Gastroesophageal sphincter (tissue), 3 donors: ENCODE results near the gene SRCIN1.

Experiments
- CTCF ChIP-seq, 4 experiments: fragments of 200-600 bp in 2 of 4; fragments of 450-650 bp in 2 of 4; sonication (generic) in 1 of 4; IDR thresholded peaks; one replicate each; pipeline ENCODE4 v1.5.1; 2017 to 2019; ENCODE audit warnings: antibody characterized with exemption in 4 of 4, mild to moderate bottlenecking in 2 of 4, moderate library complexity in 2 of 4
- POLR2A ChIP-seq, 2 donors: fragments of 450-650 bp; IDR thresholded peaks; one replicate each; pipeline ENCODE4 v1.6.1; 2017; ENCODE audit warnings: antibody characterized with exemption in 2 of 2, mild to moderate bottlenecking in 2 of 2, moderate library complexity in 1 of 2
- POLR2AphosphoS5 ChIP-seq: sonication (generic); formaldehyde crosslinking; IDR thresholded peaks from one replicate; pipeline ENCODE4 v1.6.1; 2017; ENCODE audit warnings: antibody characterized with exemption

GRCh38 chr17:38582069-38582468, 23.7 kb downstream of the SRCIN1 start:
- TF ChIP-seq POLR2A (IDR thresholded peaks at IDR 0.05) (no peak), POLR2AphosphoS5 (no peak), CTCF (IDR thresholded peaks at IDR 0.05) (no peak)
